GM19438 (cell line): ENCODE measurements around the gene SEL1L3.

Experiments used
- ATAC-seq: cut with Tn5 transposase; IDR thresholded peaks from one replicate; pipeline ENCODE4 v1.9.1; 2021; ENCODE audit warnings: low read depth; ENCODE audit not compliant: unreplicated experiment

Gene SEL1L3

GRCh38 chr4:25795566-25796454 lies 67.0 kb downstream of the SEL1L3 start:
- ATAC-seq, result no peak

GRCh38 chr4:25795091-25795490 lies 67.7 kb downstream of the SEL1L3 start:
- ATAC-seq, result no peak

- no peak for ATAC-seq
These were observed 69.9 kb downstream of the SEL1L3 start for GRCh38 chr4:25792876-25793275.

- no peak for ATAC-seq
These were observed 70.5 kb downstream of the SEL1L3 start for GRCh38 chr4:25792200-25792791.

GRCh38 chr4:25790024-25790423 lies 72.8 kb downstream of the SEL1L3 start:
- no peak for ATAC-seq

- ATAC-seq, result no peak
These were observed 74.0 kb downstream of the SEL1L3 start for GRCh38 chr4:25788703-25789238.

- no peak for ATAC-seq
These were observed 76.2 kb downstream of the SEL1L3 start for GRCh38 chr4:25786497-25787065.

GRCh38 chr4:25783943-25784342 lies 78.8 kb downstream of the SEL1L3 start:
- ATAC-seq, result no peak

- no peak for ATAC-seq
These were observed 79.7 kb downstream of the SEL1L3 start for GRCh38 chr4:25783126-25783525.

GRCh38 chr4:25782482-25782881 lies 80.3 kb downstream of the SEL1L3 start:
- no peak for ATAC-seq

GRCh38 chr4:25779021-25779420 lies 83.8 kb downstream of the SEL1L3 start:
- ATAC-seq, result no peak

- ATAC-seq, result no peak
These were observed 86.0 kb downstream of the SEL1L3 start for GRCh38 chr4:25776795-25777194.

GRCh38 chr4:25775166-25775565 lies 87.6 kb downstream of the SEL1L3 start:
- no peak for ATAC-seq

- ATAC-seq, result no peak
These were observed 89.4 kb downstream of the SEL1L3 start for GRCh38 chr4:25773358-25773757.

GRCh38 chr4:25771672-25772071 lies 91.1 kb downstream of the SEL1L3 start:
- ATAC-seq, result no peak

- no peak for ATAC-seq
These were observed 91.9 kb downstream of the SEL1L3 start for GRCh38 chr4:25770847-25771246.

GRCh38 chr4:25769251-25769650 lies 93.5 kb downstream of the SEL1L3 start:
- ATAC-seq, result no peak

GRCh38 chr4:25767877-25768725 lies 94.7 kb downstream of the SEL1L3 start:
- ATAC-seq, result no peak

GRCh38 chr4:25760518-25761157 lies 102.2 kb downstream of the SEL1L3 start:
- no peak for ATAC-seq

GRCh38 chr4:25760048-25760447 lies 102.7 kb downstream of the SEL1L3 start:
- ATAC-seq, result no peak
